Psoas muscle (tissue), 8 donors: ENCODE data around the gene MET. TPM values are rescaled to one million over a fixed set of nuclear protein-coding genes. Genes with fewer than 3 reads are reported as not detected.

Experiments
- ATAC-seq, 4 donors: fragments of 200-7000 bp; cut with Tn5 transposase; one replicate each; pipeline ENCODE4 v1.9.1; 2020; ENCODE audit warnings: moderate library complexity in 3 of 4, mild to moderate bottlenecking in 2 of 4
- DNase-seq, 2 donors: peaks; one replicate each; pipeline ENCODE4 v3.0.0-alpha.2; 2020
- H3K27ac ChIP-seq: fragments of 200-600 bp; one replicate; pipeline ENCODE4 v1.8.0; 2022
- H3K27me3 ChIP-seq, 3 donors: fragments of 200-600 bp in 1 of 3; one replicate each; pipeline versions ENCODE4 v1.6.1 to v1.8.0; 2013 to 2022; ENCODE audit warnings: low read length in 2 of 3, mild to moderate bottlenecking in 2 of 3, moderate library complexity in 1 of 3; ENCODE audit not compliant: insufficient read depth in 3 of 3
- H3K36me3 ChIP-seq, 2 donors: fragments of 200-600 bp in 1 of 2; one replicate each; pipeline versions ENCODE4 v1.6.1 to v1.8.0; 2013 to 2022; ENCODE audit warnings: low read depth in 1 of 2, mild to moderate bottlenecking in 1 of 2, moderate library complexity in 1 of 2; ENCODE audit not compliant: insufficient read depth in 1 of 2
- H3K4me1 ChIP-seq: fragments of 200-600 bp; one replicate; pipeline ENCODE4 v1.8.0; 2022
- H3K4me3 ChIP-seq: fragments of 200-600 bp; one replicate; pipeline ENCODE4 v1.8.0; 2022; ENCODE audit warnings: mild to moderate bottlenecking
- H3K9me3 ChIP-seq: fragments of 200-600 bp; one replicate; pipeline ENCODE4 v1.8.0; 2022
- CTCF ChIP-seq: fragments of 200-600 bp; IDR thresholded peaks from one replicate; pipeline ENCODE4 v1.8.0; 2022; ENCODE audit warnings: antibody characterized with exemption
- WGBS, 3 donors: extraction: QIAGEN DNeasy Blood & Tissue Kit; methylation state at CpG; one replicate each; pipeline versions ENCODE4 v1.1.6 to v1.1.7; 2013; 5-methylcytosine and 5-hydroxymethylcytosine counted together
- intact Hi-C, 2 donors: fragments of 100-400 bp; cut with DNase I; formaldehyde crosslinking; loops; one replicate each; pipeline versions ENCODE4 v1.11.0 to v1.14.2; 2022
- polyA plus RNA-seq, 3 donors: library from polyadenylated mRNA; stranded (reverse); fragments of 200-250 nt; gene quantifications; one replicate each; pipeline ENCODE4 v1.2.3, GENCODE V29; 2013
- total RNA-seq, 4 donors: library from RNA; stranded (reverse); fragmentation: NEBNext Ultra II Directional in 2 of 4; extraction: Animal tissue kit (Norgen Biotek cat#: 25700) in 2 of 4; gene quantifications; one replicate each; pipeline versions ENCODE4 v1.2.1 to v1.2.4, GENCODE V29; 2021 to 2023
- donor health status: healthy with polysubstance abuse.
- donor health status: DM: no; HTN: no; CAD: no; lungs with moderate emphysema.
- donor health status: Bipolar disorder and iron deficiency.
- donor health status: healthy.
- donor health status: DM: yes; HTN: yes; CAD: no.
- donor health status: DM: no; HTN: no; CAD: no.
- donor health status: DM: no; HTN: no; CAD: no.
- donor health status: DM: yes; HTN: yes; CAD: no.

The MET gene
- total and polyA plus RNA-seq, 7 donors, result 5.9 to 84.1 (median 23.2) TPM

- Histone ChIP-seq H3K36me3 (peaks cover 3 to 12% of the 10 kb centered on the region in 2 donors), H3K4me1 (peaks cover 60% of the 10 kb centered on the region), H3K27me3 (no peaks in the 10 kb centered on the region), H3K27ac (peak overlapping the region; percentile 36), H3K9me3 (no peaks in the 10 kb centered on the region), H3K4me3 (no peak overlapping the region)
- WGBS, 3 donors, result 20 to 34% (median 22%) methylated on average over 2 of the region's 2 CpGs
- intact Hi-C loops, result no loop called here
- DNase-seq (no peak), ATAC-seq (no peak)
- no peak for TF ChIP-seq CTCF
Measured at GRCh38 chr7:116702046-116702785, 30.2 kb downstream of the MET start.

GRCh38 chr7:116704650-116705228 lies 32.7 kb downstream of the MET start:
- no peak for TF ChIP-seq CTCF
- 59 to 75% (median 61%) methylated on average over 2 of the region's 2 CpGs for WGBS, 3 donors
- intact Hi-C loops, result loop anchor here in 1 of 2 donors (5.0 kb wide), 1 partner anchor 32 kb away; the partner anchor contains the start of gene MET
- H3K36me3 ChIP-seq, result peaks cover 3 to 6% of the 10 kb centered on the region in 2 donors
- peaks cover 60% of the 10 kb centered on the region for H3K4me1 ChIP-seq
- DNase-seq, result no peak
- no peak overlapping the region for H3K4me3 ChIP-seq
- H3K9me3 ChIP-seq, result no peaks in the 10 kb centered on the region
- H3K27me3 ChIP-seq, result no peaks in the 10 kb centered on the region
- no peak for ATAC-seq
- peak overlapping the region; percentile 7 for H3K27ac ChIP-seq

- H3K9me3 ChIP-seq, result no peaks in the 10 kb centered on the region
- no peak for ATAC-seq
- intact Hi-C loops, result loop anchor here in 1 of 2 donors (5.0 kb wide), 1 partner anchor 33 kb away; the partner anchor contains the start of gene MET
- peak overlapping the region; percentile 60 for H3K27ac ChIP-seq
- H3K4me1 ChIP-seq, result peaks cover 62% of the 10 kb centered on the region
- no peaks in the 10 kb centered on the region for H3K27me3 ChIP-seq
- DNase-seq, result no peak
- no peak overlapping the region for H3K4me3 ChIP-seq
- peaks cover 0 to 3% of the 10 kb centered on the region in 2 donors for H3K36me3 ChIP-seq
- TF ChIP-seq CTCF, result no peak
Measured at GRCh38 chr7:116705419-116705818, 33.4 kb downstream of the MET start.

- no peaks in the 10 kb centered on the region for H3K27me3 ChIP-seq
- H3K4me1 ChIP-seq, result peaks cover 49% of the 10 kb centered on the region
- WGBS, 3 donors, result 10 to 11% (median 10%) methylated on average over 3 of the region's 3 CpGs
- H3K9me3 ChIP-seq, result no peaks in the 10 kb centered on the region
- ATAC-seq, result peak; percentile 81 to 95 (median 93)
- H3K27ac ChIP-seq, result peak overlapping the region; percentile 60
- intact Hi-C loops, result loop anchor here in 1 of 2 donors (5.0 kb wide), 1 partner anchor 34 kb away; the partner anchor contains the start of gene MET
- peak overlapping the region; percentile 50 for H3K4me3 ChIP-seq
- peaks cover 0 to 3% of the 10 kb centered on the region in 2 donors for H3K36me3 ChIP-seq
- no peak for TF ChIP-seq CTCF
- no peak for DNase-seq
Measured at GRCh38 chr7:116706668-116707126, 34.7 kb downstream of the MET start.
